C4-2B (cell line): Measurements from ENCODE around the gene PRSS3.

Experiments
- CTCF ChIP-seq: fragments of 450-650 bp; conservative IDR thresholded peaks from 2 replicates; pipeline ENCODE4 v1.5.1; 2017; ENCODE audit warnings: mild to moderate bottlenecking
- ZFX ChIP-seq: fragments of 450-650 bp; IDR thresholded peaks from 2 replicates; pipeline ENCODE4 v1.6.1; 2017

- TF ChIP-seq CTCF, result no peak
- TF ChIP-seq ZFX, result no peak
These were observed 40.4 kb downstream of the PRSS3 start for GRCh38 chr9:33835625-33836260.
